HG03558 (cell line): ENCODE measurements around the gene AEBP2.
"Not testable (repeated sequence)": the region's sequence is repeated elsewhere in the genome, so short reads cannot be mapped to it uniquely, and the experiment has no call there.

Experiments used
- ATAC-seq: cut with Tn5 transposase; IDR thresholded peaks from one replicate; pipeline ENCODE4 v1.9.1; 2021; ENCODE audit warnings: moderate number of reproducible peaks; ENCODE audit not compliant: unreplicated experiment; ENCODE audit errors: extremely low read depth

Gene AEBP2, protein sequence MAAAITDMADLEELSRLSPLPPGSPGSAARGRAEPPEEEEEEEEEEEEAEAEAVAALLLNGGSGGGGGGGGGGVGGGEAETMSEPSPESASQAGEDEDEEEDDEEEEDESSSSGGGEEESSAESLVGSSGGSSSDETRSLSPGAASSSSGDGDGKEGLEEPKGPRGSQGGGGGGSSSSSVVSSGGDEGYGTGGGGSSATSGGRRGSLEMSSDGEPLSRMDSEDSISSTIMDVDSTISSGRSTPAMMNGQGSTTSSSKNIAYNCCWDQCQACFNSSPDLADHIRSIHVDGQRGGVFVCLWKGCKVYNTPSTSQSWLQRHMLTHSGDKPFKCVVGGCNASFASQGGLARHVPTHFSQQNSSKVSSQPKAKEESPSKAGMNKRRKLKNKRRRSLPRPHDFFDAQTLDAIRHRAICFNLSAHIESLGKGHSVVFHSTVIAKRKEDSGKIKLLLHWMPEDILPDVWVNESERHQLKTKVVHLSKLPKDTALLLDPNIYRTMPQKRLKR

GRCh38 chr12:19439059-19440018 lies at the start of gene AEBP2:
TSS of gene AEBP2 (plus strand) at chr12:19439492. CDS start at chr12:19439700, 208 bp downstream.
- ATAC-seq = peak; percentile 65

GRCh38 chr12:19390051-19390598 lies 49.2 kb upstream of the AEBP2 start:
- no peak for ATAC-seq

DNA sequence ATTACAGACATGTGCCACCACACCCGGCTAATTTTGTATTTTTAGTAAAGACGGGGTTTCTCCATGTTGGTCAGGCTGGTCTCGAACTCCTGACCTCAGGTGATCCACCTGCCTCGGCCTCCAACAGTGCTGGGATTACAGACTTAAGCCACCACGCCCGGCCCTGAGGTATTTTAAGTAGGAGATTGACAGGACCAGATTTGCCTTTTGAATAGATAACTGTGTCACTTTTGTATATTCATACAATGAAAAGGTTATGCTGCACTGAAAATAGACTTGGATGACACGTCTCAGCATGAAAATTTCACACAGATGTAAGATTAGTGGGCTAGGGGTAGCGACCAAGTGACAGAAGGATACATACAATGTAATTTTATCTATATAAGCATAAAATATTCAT lies 46.6 kb upstream of the AEBP2 start:
- not testable (repeated sequence) for ATAC-seq

GRCh38 chr12:19394385-19394784 lies 44.9 kb upstream of the AEBP2 start:
- no peak for ATAC-seq

GRCh38 chr12:19397534-19397933 lies 41.8 kb upstream of the AEBP2 start:
- ATAC-seq = no peak

- ATAC-seq = no peak
Observed at GRCh38 chr12:19398376-19399363, 40.6 kb upstream of the AEBP2 start.

DNA sequence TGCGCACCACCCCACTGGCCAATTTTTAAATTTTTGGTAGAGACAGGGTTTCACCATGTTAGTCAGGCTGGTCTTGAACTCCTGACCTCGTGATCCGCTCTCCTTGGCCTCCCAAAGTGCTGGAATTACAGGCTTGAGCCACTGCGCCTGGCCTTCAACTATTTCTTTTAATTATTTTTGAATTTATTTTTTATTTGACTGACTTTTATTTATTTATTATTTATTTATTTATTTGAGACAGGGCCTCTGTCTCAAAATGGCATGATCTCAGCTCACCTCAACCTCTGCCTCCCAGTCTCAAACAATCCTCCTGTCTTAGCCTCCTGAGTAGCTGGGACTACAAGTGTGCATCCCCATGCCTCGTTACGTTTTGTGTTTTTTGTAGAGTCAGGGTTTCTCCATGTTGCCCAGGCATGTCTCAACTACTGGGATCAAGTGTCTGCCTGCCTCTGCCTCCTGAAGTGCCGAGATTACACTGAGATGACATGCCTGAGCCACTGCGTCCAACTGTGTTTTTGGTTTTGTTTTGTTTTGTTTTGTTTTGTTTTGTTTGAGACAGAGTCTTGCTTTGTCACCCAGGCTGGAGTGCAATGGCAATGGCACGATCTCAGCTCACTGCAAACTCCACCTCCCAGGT lies 38.5 kb upstream of the AEBP2 start:
- not testable (repeated sequence) for ATAC-seq

DNA sequence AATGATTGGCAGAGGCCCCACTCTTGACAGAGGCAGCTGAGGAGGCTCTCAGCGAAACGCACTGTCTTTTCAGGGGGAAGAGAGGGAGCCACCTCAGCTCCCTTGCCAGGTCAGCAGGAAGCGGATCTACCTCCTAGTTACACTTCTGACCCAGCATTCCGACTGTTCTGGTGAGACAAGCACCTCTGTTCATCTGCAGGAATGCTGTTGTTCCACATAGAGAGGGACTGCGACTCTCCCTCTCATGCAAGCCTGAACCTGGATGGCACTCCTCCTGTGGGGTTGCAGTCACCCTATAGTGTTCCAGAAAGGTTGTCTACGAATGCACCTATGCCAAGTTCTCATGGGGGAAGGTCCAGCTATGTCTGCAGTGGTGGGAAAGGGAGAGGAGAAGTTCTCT lies 37.1 kb upstream of the AEBP2 start:
- ATAC-seq = no peak

DNA sequence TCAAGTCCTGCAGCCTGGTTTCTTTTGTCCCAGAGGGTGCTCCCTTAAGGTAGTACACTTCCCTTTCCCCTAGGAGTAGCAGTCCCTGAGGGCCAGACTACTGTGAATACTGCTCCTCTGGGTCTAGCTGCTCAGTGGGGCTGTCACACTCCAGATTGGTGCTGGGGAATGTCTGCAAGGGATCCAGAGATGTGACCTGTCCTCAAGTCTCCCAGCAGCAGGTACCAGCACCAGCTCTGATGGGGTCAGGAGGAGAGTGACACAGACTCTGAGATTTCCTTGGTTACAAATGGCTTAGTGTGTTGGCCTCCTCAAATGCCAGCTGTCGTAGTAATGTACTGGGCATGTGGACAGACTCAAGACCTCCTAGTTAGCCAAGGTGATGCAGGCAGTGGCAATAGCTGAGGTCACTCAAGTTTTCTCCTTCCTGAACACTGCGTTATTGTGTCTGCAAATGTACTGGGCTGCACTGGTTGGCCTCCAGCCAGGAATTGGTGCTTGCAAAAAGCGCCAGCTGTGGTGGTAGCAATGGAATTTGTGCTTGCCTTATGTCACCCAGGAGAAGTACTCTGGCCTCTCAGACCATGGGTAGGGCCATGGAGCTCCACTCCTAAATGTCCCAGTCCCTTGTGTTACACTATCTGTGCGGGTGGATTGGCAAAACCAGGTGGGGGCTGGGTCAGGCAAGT lies 36.4 kb upstream of the AEBP2 start:
- ATAC-seq = no peak

DNA sequence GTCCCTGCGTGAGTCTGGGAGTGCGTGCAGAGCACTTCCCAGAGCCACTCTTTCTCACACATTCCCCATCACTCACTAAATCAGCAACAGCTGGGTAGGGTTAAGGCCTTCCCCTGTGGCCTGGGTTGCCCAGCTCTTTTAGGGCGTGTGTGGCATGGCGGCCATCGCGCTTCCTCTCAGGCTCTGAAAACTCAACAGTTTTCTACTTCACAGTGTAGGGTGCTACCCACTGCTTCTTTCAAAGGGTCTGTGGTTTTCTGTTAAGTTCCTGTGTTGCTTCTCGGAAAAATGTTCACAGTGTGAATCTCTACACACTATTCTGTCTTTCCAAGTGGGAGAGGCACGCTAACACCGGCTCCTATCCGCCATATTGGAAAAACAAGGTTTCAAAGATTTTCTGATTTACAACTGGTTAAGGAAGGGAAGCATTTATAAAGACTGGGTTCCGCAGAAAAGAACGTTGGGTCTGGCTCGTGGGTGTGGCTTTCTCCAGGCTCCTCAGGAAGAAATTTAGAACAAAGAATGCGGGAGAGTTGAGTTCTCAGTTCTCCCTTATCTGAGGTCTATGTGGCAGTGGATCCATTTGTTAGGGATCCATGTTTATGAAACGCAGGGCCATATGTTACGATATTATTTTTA lies 34.9 kb upstream of the AEBP2 start:
- ATAC-seq = no peak

DNA sequence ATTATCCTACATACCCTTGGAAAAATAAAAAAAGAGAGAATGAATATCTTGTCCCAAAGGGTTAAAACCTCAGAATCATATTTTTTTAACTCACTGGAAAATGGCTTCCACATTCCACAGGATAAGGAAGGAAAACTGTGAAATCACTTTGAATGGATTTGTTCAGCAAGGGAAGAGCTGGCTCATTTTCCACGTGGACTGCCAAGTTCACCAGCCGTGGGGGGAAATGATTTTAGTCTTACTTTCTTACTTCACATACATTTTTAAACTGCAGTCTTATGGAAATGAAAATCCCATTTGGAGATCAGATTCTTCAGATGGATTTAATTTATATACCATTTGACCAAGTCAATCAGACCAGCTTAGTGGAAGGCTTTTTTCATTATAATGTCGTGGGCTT lies 29.9 kb upstream of the AEBP2 start:
- ATAC-seq = no peak

GRCh38 chr12:19410211-19410610 lies 29.1 kb upstream of the AEBP2 start:
- ATAC-seq = no peak

GRCh38 chr12:19410629-19411185 lies 28.6 kb upstream of the AEBP2 start:
- no peak for ATAC-seq

- no peak for ATAC-seq
Observed at GRCh38 chr12:19411234-19412204, 27.8 kb upstream of the AEBP2 start.

GRCh38 chr12:19412844-19413243 lies 26.4 kb upstream of the AEBP2 start:
- no peak for ATAC-seq

GRCh38 chr12:19413582-19413981 lies 25.7 kb upstream of the AEBP2 start:
- ATAC-seq = not testable (repeated sequence)

DNA sequence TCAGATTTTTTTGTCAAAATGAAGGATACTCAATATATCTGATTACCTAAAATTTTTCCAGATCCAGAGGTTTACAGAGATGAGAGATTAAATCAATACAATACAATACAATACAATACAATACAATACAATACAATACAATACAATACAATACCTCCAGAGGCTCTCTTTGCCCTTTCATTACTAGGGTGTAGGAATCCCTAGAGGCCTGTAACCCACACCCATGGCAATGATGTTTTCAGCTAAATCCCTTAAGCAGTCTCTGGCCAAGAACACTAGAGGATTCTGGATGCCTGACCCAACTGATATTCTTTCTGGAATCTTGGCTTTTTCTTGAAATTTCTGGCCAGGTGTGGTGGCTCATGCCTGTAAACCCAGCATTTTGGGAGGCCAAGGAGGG lies 23.7 kb upstream of the AEBP2 start:
- ATAC-seq = no peak
